Stimulated activated CD4-positive, alpha-beta T cell treated with anti-CD3 and anti-CD28 coated beads, Interleukin-15, amount 100 ng/mL, for 48 hours (primary cell): ENCODE measurements around the gene EPHA2.

ENCODE experiments used
- DNase-seq, 2 donors: peaks; one replicate each; pipeline ENCODE4 v3.0.0-alpha.2; 2020; ENCODE audit warnings: low read depth in 2 of 2

The EPHA2 gene

GRCh38 chr1:16092097-16092922 is 63.6 kb downstream of the EPHA2 start:
- DNase-seq = no peak

GRCh38 chr1:16091296-16091695 is 64.6 kb downstream of the EPHA2 start:
- DNase-seq = no peak

GRCh38 chr1:16090076-16090826 is 65.6 kb downstream of the EPHA2 start:
- DNase-seq = no peak

GRCh38 chr1:16088996-16089395 is 66.9 kb downstream of the EPHA2 start:
- DNase-seq = no peak

GRCh38 chr1:16088351-16088911 is 67.4 kb downstream of the EPHA2 start:
- no peak for DNase-seq

- DNase-seq = no peak
Measured at GRCh38 chr1:16087733-16088132, 68.1 kb downstream of the EPHA2 start.

GRCh38 chr1:16085522-16085921 is 70.3 kb downstream of the EPHA2 start:
- no peak for DNase-seq

GRCh38 chr1:16083486-16083885 is 72.4 kb downstream of the EPHA2 start:
- no peak for DNase-seq

GRCh38 chr1:16082283-16083038 is 73.4 kb downstream of the EPHA2 start:
- DNase-seq = peak; percentile 40 to 61

- no peak for DNase-seq
Measured at GRCh38 chr1:16081636-16082035, 74.2 kb downstream of the EPHA2 start.

- DNase-seq = no peak
Measured at GRCh38 chr1:16080422-16081150, 75.3 kb downstream of the EPHA2 start.

GRCh38 chr1:16078925-16079656 is 76.8 kb downstream of the EPHA2 start:
- peak; percentile 38 to 68 for DNase-seq

GRCh38 chr1:16077406-16078245 is 78.2 kb downstream of the EPHA2 start:
- DNase-seq = no peak

- no peak for DNase-seq
Measured at GRCh38 chr1:16076865-16077238, 79.0 kb downstream of the EPHA2 start.

- no peak for DNase-seq
Measured at GRCh38 chr1:16076031-16076864, 79.6 kb downstream of the EPHA2 start.

GRCh38 chr1:16075337-16076030 is 80.4 kb downstream of the EPHA2 start:
- no peak for DNase-seq
